HG02981 (cell line): ENCODE measurements around the gene FBN1.

Source experiments
- ATAC-seq: cut with Tn5 transposase; IDR thresholded peaks from one replicate; pipeline ENCODE4 v1.9.1; 2021; ENCODE audit warnings: mild to moderate bottlenecking, moderate library complexity; ENCODE audit not compliant: unreplicated experiment

Gene FBN1

GRCh38 chr15:48411971-48412591, 233.4 kb downstream of the FBN1 start:
- ATAC-seq = no peak

GRCh38 chr15:48409623-48410022, 235.9 kb downstream of the FBN1 start:
- no peak for ATAC-seq

- ATAC-seq = no peak
These were observed 237.2 kb downstream of the FBN1 start for GRCh38 chr15:48408327-48408726.

GRCh38 chr15:48407646-48408045, 237.9 kb downstream of the FBN1 start:
- no peak for ATAC-seq

GRCh38 chr15:48406911-48407310, 238.6 kb downstream of the FBN1 start:
- ATAC-seq = no peak

- no peak for ATAC-seq
These were observed 239.1 kb downstream of the FBN1 start for GRCh38 chr15:48406266-48406891.

GRCh38 chr15:48402427-48403177, 242.9 kb downstream of the FBN1 start:
- ATAC-seq = no peak

GRCh38 chr15:48400086-48400485, 245.4 kb downstream of the FBN1 start:
- ATAC-seq = no peak

GRCh38 chr15:48397841-48398240, 247.7 kb downstream of the FBN1 start:
- ATAC-seq = no peak

- no peak for ATAC-seq
These were observed 249.5 kb downstream of the FBN1 start for GRCh38 chr15:48396020-48396419.

GRCh38 chr15:48395521-48396011, 249.9 kb downstream of the FBN1 start:
- ATAC-seq = no peak

GRCh38 chr15:48394970-48395369, 250.5 kb downstream of the FBN1 start:
- no peak for ATAC-seq

- ATAC-seq = no peak
These were observed 251.6 kb downstream of the FBN1 start for GRCh38 chr15:48393645-48394506.

GRCh38 chr15:48392356-48392755, 253.2 kb downstream of the FBN1 start:
- ATAC-seq = no peak

GRCh38 chr15:48391950-48392349, 253.6 kb downstream of the FBN1 start:
- ATAC-seq = no peak

GRCh38 chr15:48389691-48390143, 255.8 kb downstream of the FBN1 start:
- ATAC-seq = no peak

- no peak for ATAC-seq
These were observed 256.6 kb downstream of the FBN1 start for GRCh38 chr15:48388910-48389309.

- ATAC-seq = no peak
These were observed 257.3 kb downstream of the FBN1 start for GRCh38 chr15:48388016-48388851.

GRCh38 chr15:48385031-48385830, 260.3 kb downstream of the FBN1 start:
- no peak for ATAC-seq
